GM12878 (cell line): ENCODE measurements around the gene NAALADL1. TPM values are rescaled to one million over a fixed set of nuclear protein-coding genes. Genes with fewer than 3 reads are reported as not detected.

ENCODE experiments used
- ATAC-seq: fragments of 200-7000 bp; cut with Tn5 transposase; 3 replicates; pipeline ENCODE4 v1.9.1; 2020; ENCODE audit warnings: mild to moderate bottlenecking, moderate library complexity
- BruUV-seq: library from RNA; stranded (reverse); fragments of 400-500 nt; replicated peaks from 2 replicates; lab custom pipeline; 2021; lab: Mats Ljungman, UMichigan
- CTCF ChIA-PET: fragments of 300-600 bp; sonication (Branson Sonifier 250); formaldehyde crosslinking; extraction: SDS; loops from one replicate; lab custom pipeline; 2021; ENCODE audit warnings: inconsistent platforms; lab: Yijun Ruan, JAX
- POLR2A ChIA-PET: fragments of 350-600 bp; formaldehyde crosslinking; extraction: SDS; loops from one replicate; lab custom pipeline; 2021; ENCODE audit warnings: inconsistent platforms; lab: Charles Lee
- RAD21 ChIA-PET: fragments of 300-600 bp; sonication (Branson Sonifier 250); formaldehyde crosslinking; loops from one replicate; lab custom pipeline; 2023; ENCODE audit warnings: antibody characterized with exemption; ENCODE audit not compliant: unreplicated experiment; lab: Charles Lee
- SMC1A ChIA-PET: fragments of 300-600 bp; sonication (Branson Sonifier 250); formaldehyde crosslinking; loops from one replicate; lab custom pipeline; 2023; ENCODE audit not compliant: unreplicated experiment, uncharacterized antibody; lab: Charles Lee
- DNase-seq: peaks from one replicate; pipeline ENCODE4 v3.0.0-alpha.2; 2011; ENCODE audit warnings: low read depth, low spot score
- FAIRE-seq: peaks from 3 replicates; lab custom pipeline; 2011; peaks lifted over from hg19 to GRCh38; lab: Jason Lieb, UNC
- H2AFZ ChIP-seq: 2 replicates; pipeline ENCODE4 v1.6.0; 2011; ENCODE audit warnings: low read depth, low read length, control low read depth; ENCODE audit not compliant: control insufficient read depth
- H3K27ac ChIP-seq: 2 replicates; pipeline ENCODE4 v1.5.1; 2011; ENCODE audit warnings: control low read depth; ENCODE audit not compliant: control insufficient read depth, insufficient read depth
- H3K27me3 ChIP-seq, 2 experiments: replicated peaks in 1 of 2; 2 replicates each; pipeline versions ENCODE4 v1.6.0 to v1.6.1; 2011; ENCODE audit warnings: low read length in 1 of 2; ENCODE audit not compliant: control insufficient read depth in 2 of 2, insufficient read depth in 2 of 2
- H3K36me3 ChIP-seq, 2 experiments: 2 replicates each; pipeline ENCODE4 v1.5.1; 2011; ENCODE audit warnings: low read length in 1 of 2; ENCODE audit not compliant: control insufficient read depth in 2 of 2, insufficient read depth in 2 of 2
- H3K4me1 ChIP-seq: 2 replicates; pipeline ENCODE4 v1.6.1; 2011; ENCODE audit warnings: mild to moderate bottlenecking, low read length, moderate library complexity, mixed read lengths; ENCODE audit not compliant: control insufficient read depth, insufficient read depth
- H3K4me2 ChIP-seq: 2 replicates; pipeline ENCODE4 v1.6.0; 2011; ENCODE audit warnings: control low read depth; ENCODE audit not compliant: control insufficient read depth, insufficient read depth
- H3K4me3 ChIP-seq: fragments of 200-600 bp; sonication (generic); 2 replicates; pipeline ENCODE4 v1.5.1; 2016
- H3K79me2 ChIP-seq: 2 replicates; pipeline ENCODE4 v1.6.0; 2011; ENCODE audit warnings: low read length; ENCODE audit not compliant: control insufficient read depth, insufficient read depth
- H3K9ac ChIP-seq: 2 replicates; pipeline ENCODE4 v1.8.0; 2011; ENCODE audit warnings: low read length, control low read depth, mixed read lengths; ENCODE audit not compliant: control insufficient read depth, insufficient read depth
- H3K9me3 ChIP-seq: replicated peaks from 3 replicates; pipeline ENCODE4 v1.5.1; 2011; ENCODE audit warnings: mild to moderate bottlenecking, low read length; ENCODE audit not compliant: control insufficient read depth, insufficient read depth
- H4K20me1 ChIP-seq: 2 replicates; pipeline ENCODE4 v1.6.0; 2011; ENCODE audit not compliant: control insufficient read depth, insufficient read depth
- CBX5 ChIP-seq: sonication (generic); IDR thresholded peaks from 2 replicates; pipeline ENCODE4 v1.6.1; 2016; ENCODE audit warnings: low read depth, moderate library complexity, mild to moderate bottlenecking, inconsistent platforms
- CHD1 ChIP-seq: IDR thresholded peaks from 2 replicates; pipeline ENCODE4 v1.6.1; 2012; ENCODE audit warnings: low read depth, low read length, improper control_type of control experiment
- GATAD2B ChIP-seq: fragments of 450-650 bp; conservative IDR thresholded peaks from 2 replicates; pipeline ENCODE4 v1.6.1; 2017; ENCODE audit warnings: low read depth, mild to moderate bottlenecking, moderate library complexity
- JUNB ChIP-seq: IDR thresholded peaks from 2 replicates; pipeline ENCODE4 v1.6.1; 2016; ENCODE audit warnings: antibody characterized with exemption, mild to moderate bottlenecking
- JUND ChIP-seq: IDR thresholded peaks from 2 replicates; pipeline ENCODE4 v1.6.1; 2012; ENCODE audit warnings: low read depth, mild to moderate bottlenecking, low read length, improper control_type of control experiment, moderate library complexity
- KLF5 ChIP-seq: fragments of 450-650 bp; IDR thresholded peaks from 2 replicates; pipeline ENCODE4 v1.6.1; 2014; ENCODE audit warnings: mild to moderate bottlenecking; ENCODE audit not compliant: partially characterized antibody
- MEF2A ChIP-seq: IDR thresholded peaks from 2 replicates; pipeline ENCODE4 v1.6.1; 2011; ENCODE audit warnings: low read depth, mild to moderate bottlenecking, low read length, moderate library complexity; ENCODE audit not compliant: insufficient read depth
- NR2C2 ChIP-seq: IDR thresholded peaks from 2 replicates; pipeline ENCODE4 v1.6.1; 2011; ENCODE audit warnings: borderline replicate concordance, low read depth; ENCODE audit not compliant: control insufficient read depth, insufficient read length
- PAX5 ChIP-seq: IDR thresholded peaks from 2 replicates; pipeline ENCODE4 v1.6.1; 2011; ENCODE audit warnings: low read depth, low read length, borderline replicate concordance
- REST ChIP-seq: IDR thresholded peaks from 2 replicates; pipeline ENCODE4 v1.6.1; 2012; ENCODE audit warnings: mild to moderate bottlenecking, low read depth, low read length
- STAT1 ChIP-seq: fragments of 450-650 bp; conservative IDR thresholded peaks from 2 replicates; pipeline ENCODE4 v1.6.1; 2014; ENCODE audit warnings: antibody characterized with exemption, mild to moderate bottlenecking
- SUPT20H ChIP-seq: IDR thresholded peaks from 2 replicates; pipeline ENCODE4 v1.6.1; 2011; ENCODE audit warnings: low read depth, mild to moderate bottlenecking, low read length, moderate library complexity, borderline replicate concordance; ENCODE audit not compliant: control insufficient read depth
- USF2 ChIP-seq: IDR thresholded peaks from 2 replicates; pipeline ENCODE4 v1.6.1; 2011; ENCODE audit warnings: low read depth, low read length, improper control_type of control experiment, borderline replicate concordance
- ZBTB4 ChIP-seq: fragments of 450-650 bp; formaldehyde crosslinking; IDR thresholded peaks from 2 replicates; pipeline ENCODE4 v1.4.0; 2022; ENCODE audit warnings: mild to moderate bottlenecking, moderate library complexity
- ZNF24 ChIP-seq: fragments of 450-650 bp; IDR thresholded peaks from 2 replicates; pipeline ENCODE4 v1.6.1; 2017; ENCODE audit warnings: antibody characterized with exemption, mild to moderate bottlenecking
- WGBS: methylation state at CpG from one replicate; pipeline ENCODE4 v1.1.6; 2016; ENCODE audit warnings: low lambda C conversion rate; ENCODE audit not compliant: insufficient replicate concordance, insufficient coverage; ENCODE audit errors: missing lambda C conversion rate; 5-methylcytosine and 5-hydroxymethylcytosine counted together
- in situ Hi-C: fragments of 300-500 bp; cut with MboI; formaldehyde crosslinking; loops from 9 replicates; pipeline ENCODE4 v1.14.3; 2018; ENCODE audit warnings: mixed read lengths
- intact Hi-C: fragments of 100-400 bp; cut with micrococcal nuclease; formaldehyde crosslinking; loops from one replicate; pipeline ENCODE4 v1.14.2; 2022; ENCODE audit not compliant: unreplicated experiment
- polyA plus RNA-seq, 11 experiments: library from polyadenylated mRNA; depleted of rRNA in 4 of 11; unstranded in 6 of 11; stranded (reverse) in 5 of 11; fragments of >200 nt; fragmentation: Nextera tagmentation in 4 of 11; fragmentation: Illumina TruSeq in 1 of 11; extraction: Ambion mirVana in 4 of 11; extraction: Trizol in 1 of 11; gene quantifications; 1 replicate in 1 of 11; 2 replicates in 10 of 11; pipeline versions ENCODE4 v1.2.1 to v1.2.3, GENCODE V29; 2011 to 2016; ENCODE audit warnings: inconsistent platforms in 2 of 11, missing spikeins in 2 of 11, low read depth in 1 of 11
- total RNA-seq, 4 experiments: library from RNA; depleted of rRNA in 3 of 4; stranded (reverse); fragments of >200 nt in 3 of 4; fragmentation: Illumina TruSeq in 1 of 4; extraction: Trizol in 1 of 4; gene quantifications; 2 replicates each; pipeline versions ENCODE4 v1.2.1 to v1.2.3, GENCODE V29; 2013 to 2021

Gene NAALADL1
- total and polyA plus RNA-seq, 10 of the 15 experiments (the other 5 are each of a cell fraction or from before 2014, with no cell fraction given) = 0.77 to 5.5 (median 1.5) TPM

DNA sequence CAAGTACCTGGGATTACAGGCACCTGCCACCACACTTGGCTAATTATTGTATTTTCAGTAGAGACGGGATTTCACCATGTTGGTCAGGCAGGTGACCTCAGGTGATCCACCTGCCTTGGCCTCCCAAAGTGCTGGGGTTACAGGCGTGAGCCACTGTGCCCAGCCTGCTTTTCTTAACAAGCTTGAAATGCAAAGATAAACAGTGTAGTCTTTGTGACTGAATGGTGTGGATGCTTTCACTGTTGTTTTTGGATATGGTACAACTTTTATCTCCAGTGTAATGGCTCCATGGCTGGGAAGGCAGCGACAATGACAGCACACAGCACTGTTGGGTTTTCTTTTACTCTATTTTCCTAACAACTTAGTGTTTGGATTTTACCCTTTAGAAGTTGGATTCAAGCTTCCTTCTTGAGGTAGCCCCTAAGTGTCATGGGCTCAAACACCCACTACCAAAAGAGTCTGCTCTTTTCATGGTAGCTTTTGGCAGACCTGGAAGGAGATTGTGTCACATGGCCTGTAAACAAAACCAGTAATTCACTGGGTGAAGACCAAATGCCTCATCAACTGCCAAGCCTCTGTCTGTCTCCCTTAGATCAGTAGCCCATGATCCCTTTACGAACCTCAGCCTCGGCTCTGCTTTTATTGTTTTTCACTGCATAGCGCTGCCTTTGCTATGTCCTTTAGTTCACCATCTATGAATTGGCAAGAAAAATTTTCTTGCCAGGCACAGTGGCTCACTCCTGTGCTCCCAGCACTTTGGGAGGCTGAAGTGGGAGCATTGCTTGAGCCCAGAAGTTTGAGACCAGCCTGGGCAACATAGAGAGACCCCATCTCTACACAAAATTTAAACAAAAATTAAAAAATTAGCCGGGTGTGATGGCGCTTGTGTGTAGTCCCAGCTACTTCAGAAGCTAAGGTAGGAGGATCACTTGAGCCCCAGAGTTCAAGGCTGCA lies 44.1 kb upstream of the NAALADL1 start:
- no peak overlapping the region for H2AFZ ChIP-seq
- no peaks in the 10 kb centered on the region for H3K9me3 ChIP-seq
- POLR2A ChIA-PET = interaction anchor here (0.6 to 1.6 kb wide), 2 partner anchors 30 to 76 kb away, joined by 3 read pairs; no protein-coding TSS in a partner anchor
- TF ChIP-seq CHD1 = no peak
- no peak for TF ChIP-seq JUND
- no peak for TF ChIP-seq KLF5
- no peak for TF ChIP-seq REST
- TF ChIP-seq GATAD2B = no peak
- no peak for TF ChIP-seq CBX5
- TF ChIP-seq MEF2A = no peak
- no peak for TF ChIP-seq ZBTB4 (CRISPR knock-in tag)
- no peak for TF ChIP-seq NR2C2
- TF ChIP-seq SUPT20H = no peak
- TF ChIP-seq JUNB = no peak
- no peak for TF ChIP-seq STAT1
- no peak for TF ChIP-seq ZNF24
- TF ChIP-seq USF2 = no peak
- TF ChIP-seq PAX5 = no peak

More for the DNA sequence above, 44.1 kb upstream of the NAALADL1 start:
- in situ Hi-C loops (no loop called here), intact Hi-C loops (no loop called here)
- H4K20me1 ChIP-seq = no peaks in the 10 kb centered on the region
- H3K27me3 ChIP-seq = no peaks in the 10 kb centered on the region
- peaks cover 2 to 11% of the 10 kb centered on the region in 2 experiments; a peak in 3 of 4 replicates for H3K36me3 ChIP-seq
- H3K27ac ChIP-seq = no peak overlapping the region
- CTCF ChIA-PET = interaction anchor here (0.5 to 1.9 kb wide), 6 partner anchors 10 to 315 kb away, joined by 3 to 6 read pairs (median 4); partner anchors contain the start of gene ZNHIT2
- no peak overlapping the region for H3K4me2 ChIP-seq
- FAIRE-seq (no peak), DNase-seq (no peak), ATAC-seq (no peak)
- 95% methylated on average over 8 of the region's 8 CpGs for WGBS
- BruUV-seq = no TSS peak
- SMC1A ChIA-PET = interaction anchor here (0.6 to 2.0 kb wide), 3 partner anchors 8 to 227 kb away, joined by 3 to 5 read pairs (median 3); partner anchors contain the start of gene ARL2
- H3K4me3 ChIP-seq = no peak overlapping the region
- peaks cover 2% of the 10 kb centered on the region; the same call in 1 of the 2 replicates for H3K4me1 ChIP-seq
- H3K79me2 ChIP-seq = peaks cover 2% of the 10 kb centered on the region
- RAD21 ChIA-PET = no interaction called here
- H3K9ac ChIP-seq = no peak overlapping the region
